Stimulated activated CD4-positive, alpha-beta T cell treated with anti-CD3 and anti-CD28 coated beads, TNF-alpha, amount 100 ng/mL, for 4 hours (primary cell): ENCODE data around the gene SLC11A2.
"Not testable (repeated sequence)": the region's sequence is repeated elsewhere in the genome, so short reads cannot be mapped to it uniquely, and the experiment has no call there.

Experiments used
- DNase-seq, 3 experiments: peaks; one replicate each; pipeline ENCODE4 v3.0.0-alpha.2; 2020; ENCODE audit warnings: low read depth in 3 of 3

The SLC11A2 gene

DNA sequence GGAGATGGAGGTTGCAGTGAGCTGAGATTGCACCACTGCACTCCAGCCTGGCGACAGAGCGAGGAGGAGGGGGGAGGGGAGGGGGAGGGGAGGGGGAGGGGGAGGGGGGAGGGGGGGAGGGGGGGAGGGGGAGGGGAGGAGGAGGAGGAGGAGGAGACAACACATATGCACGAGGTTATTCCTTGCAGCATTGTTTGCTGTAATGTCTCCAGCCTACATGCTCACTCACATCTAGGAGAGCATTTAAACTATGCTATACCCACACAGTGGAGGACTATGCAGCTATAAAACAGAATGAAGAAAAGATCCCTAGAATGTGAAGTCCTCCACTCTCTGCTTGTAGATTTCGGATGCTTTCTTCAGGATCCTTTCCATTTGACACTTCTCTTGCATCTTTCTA is 77.4 kb downstream of the SLC11A2 start:
- DNase-seq, result no peak

DNA sequence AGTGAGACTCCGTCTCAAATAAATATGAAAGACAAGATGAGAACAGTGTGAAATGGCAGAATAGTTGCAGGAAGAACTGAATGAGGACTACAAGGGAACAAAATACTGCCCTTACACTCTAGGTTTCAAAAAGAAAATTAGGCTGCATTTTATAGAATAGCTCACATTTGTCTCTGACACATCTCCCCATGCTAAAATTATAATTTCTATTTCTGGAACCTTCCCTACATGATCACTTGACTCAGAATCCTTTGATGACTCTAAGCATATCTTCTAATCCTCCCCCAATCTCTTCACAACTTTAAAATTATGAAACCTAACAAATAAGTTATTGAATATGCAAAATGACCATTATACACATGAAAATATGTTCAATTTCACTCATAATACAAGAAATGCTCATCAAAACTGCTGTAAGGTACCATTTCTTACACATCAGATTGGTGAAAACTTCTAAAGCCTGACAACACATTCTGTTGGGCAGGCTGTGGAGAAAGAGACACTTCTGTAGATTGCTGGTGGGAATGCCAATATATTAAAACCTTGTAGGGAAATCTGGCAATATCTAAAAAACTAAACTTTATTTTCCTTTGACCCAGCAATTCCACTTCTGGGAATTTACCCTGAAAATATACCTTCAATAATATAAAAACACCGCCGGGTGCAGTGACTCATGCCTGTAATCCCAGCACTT is 78.1 kb downstream of the SLC11A2 start:
- no peak for DNase-seq

DNA sequence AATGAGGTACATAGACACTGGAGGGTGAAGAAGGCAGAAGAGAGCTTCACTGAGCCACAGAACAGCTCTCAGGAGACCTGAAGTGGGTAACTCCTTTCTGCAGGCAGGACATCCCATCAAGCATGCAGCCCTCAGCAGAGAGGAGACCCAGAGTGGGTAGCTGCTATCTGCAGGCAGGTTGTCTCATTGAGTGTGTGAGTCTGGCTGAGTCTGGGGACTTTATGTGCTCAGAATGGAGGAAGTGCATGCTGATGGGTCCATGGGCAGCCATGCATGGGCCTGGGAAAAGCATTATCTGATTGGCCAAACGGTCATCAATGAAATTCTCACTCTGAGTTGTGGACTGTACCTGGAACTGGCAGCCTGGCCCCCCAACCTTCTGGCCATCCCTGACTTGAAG is 88.5 kb downstream of the SLC11A2 start:
- no peak for DNase-seq

DNA sequence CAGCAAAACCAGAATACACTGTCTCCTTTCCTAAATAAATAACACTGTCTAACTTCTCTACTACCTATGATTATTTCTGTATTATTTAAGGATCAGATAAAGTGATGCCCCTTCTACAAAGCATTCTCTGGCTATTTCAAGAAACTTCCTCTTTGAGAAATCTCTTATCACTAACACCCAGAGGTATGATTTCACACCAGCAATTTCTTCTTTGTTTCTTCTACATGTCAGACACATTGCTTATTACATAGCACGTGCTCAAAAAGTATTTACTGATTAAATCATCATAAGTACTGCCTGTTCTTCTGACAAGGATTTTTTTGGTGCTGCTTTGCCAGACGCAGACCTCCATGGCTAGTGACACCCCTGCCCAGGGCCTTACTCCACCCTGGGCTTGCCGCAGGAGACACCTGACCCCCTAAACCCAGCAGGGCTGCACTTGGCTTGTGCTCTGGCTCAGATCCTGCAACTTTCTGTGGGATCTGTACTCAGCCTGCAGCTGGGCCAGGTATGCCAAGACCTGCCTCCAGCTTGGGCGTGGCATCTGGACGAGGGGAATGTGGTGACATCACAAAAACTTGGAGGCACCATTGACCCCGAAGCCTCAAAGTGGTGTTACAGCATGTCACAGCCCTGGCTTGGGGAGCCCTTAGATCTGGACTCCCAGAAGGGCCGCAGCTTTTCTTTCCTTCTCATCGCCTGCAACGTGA is 89.2 kb downstream of the SLC11A2 start:
- DNase-seq, result no peak

DNA sequence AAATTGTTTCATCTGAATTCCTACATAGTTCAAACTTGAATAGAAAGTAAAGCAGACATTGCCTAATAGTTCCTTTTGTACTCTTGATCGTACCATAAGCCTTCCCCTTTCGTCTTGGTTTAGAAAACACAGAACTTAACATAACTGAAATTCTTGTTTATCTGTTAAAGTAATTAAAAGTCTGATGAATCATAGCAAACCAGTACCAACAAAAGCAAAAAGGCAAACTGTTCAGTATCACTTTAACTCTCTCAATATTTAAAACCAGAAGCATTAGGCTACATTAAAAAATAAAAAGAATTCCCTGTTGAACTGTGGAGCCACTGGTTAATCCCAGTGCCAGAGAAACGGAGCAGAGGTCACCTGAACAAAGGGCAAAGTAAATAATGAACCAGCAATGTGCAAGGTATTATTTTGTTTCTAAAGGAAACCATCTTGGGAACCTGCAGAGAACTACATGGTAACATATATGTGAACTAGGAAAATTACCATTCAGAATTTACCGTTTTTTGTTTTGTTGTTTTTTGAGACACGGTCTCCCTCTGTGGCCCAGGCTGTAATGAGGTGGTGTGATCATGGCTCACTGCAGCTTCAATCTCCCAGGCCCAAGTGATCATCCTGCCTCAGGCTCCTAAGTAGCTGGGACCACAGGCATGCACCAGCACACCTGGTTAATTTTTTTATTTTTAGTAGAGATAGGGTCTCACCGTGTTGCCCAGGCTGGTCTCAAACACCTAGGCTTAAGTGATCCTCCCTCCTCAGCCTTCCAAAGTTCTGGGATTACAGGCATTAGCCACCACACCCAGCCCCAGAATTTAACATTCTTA is 91.0 kb downstream of the SLC11A2 start:
- DNase-seq, result no peak

DNA sequence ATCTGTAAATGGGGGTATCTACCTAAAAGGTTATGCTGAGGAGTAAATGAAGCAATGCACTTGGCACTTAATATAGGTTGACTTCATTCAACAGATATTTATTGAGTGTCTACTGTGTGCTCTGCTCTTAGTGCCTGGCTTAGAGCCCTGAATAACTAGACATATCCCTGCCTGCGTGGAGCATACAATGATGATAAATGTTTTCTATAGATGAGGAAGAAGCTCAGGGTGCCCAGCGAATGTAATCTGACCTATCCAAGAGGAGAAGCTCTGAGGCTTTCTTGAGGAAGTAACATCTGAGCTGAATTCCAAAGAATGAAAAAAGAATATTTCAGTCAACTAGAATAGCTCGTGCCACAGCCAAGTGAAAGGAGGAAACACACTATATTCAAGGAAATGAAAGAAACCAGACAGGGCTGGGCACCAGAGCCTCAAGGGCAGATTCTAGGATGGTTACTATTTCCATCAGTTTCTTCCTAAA is 91.8 kb downstream of the SLC11A2 start:
- DNase-seq, result no peak

DNA sequence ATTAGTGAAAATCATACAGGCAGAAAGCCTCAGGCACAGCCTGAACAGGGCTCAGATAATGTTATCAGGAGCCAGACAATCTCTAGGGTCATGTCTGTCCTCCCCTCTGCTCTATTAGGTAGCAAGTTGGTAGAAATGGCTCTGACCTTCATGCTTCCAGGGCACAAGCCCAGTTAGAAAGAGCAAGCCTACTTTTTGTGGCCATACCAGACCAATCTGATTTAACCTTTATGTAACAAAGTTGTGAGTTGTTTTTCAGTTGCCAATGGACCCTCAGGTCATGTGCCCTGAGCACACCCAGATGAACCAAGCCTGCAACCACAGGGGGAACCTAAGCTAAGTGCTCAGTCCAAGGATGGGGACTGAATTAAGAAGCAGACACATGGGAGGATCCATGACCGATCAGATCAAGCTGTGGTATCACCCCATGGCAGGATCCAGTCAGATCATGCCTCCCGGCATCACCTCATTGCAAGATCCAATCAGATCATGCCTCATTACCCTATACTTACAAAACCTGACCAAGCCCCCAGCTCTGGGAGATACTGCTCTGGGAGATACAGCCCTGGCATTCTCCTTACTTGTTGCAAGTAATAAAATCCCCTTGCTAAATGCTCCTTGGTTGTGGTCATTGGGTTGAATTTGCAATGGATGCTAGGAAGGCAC is 92.6 kb downstream of the SLC11A2 start:
- no peak for DNase-seq

DNA sequence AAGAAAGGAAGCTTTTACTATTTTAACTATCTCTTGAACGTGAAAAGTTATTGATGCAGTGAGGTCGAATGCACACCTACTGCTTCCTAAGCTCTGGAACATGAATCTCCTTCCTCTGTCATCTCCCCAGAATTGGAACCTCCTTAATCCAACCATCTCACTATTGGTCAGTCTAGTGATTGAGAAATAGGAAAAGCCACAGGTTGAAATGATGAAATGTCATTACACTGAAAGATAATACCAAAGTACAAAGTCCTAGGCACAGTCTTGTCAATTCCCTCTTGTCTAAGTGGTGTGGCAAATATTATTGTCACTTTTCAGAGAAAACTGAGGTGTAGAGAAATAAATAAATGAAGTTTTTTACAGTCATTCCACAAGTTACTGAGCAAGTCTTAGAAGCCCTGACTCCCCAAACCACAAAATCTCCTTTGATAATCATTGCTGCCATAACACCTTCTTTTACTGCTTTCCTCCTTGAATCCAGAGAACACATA is 93.3 kb downstream of the SLC11A2 start:
- no peak for DNase-seq

DNA sequence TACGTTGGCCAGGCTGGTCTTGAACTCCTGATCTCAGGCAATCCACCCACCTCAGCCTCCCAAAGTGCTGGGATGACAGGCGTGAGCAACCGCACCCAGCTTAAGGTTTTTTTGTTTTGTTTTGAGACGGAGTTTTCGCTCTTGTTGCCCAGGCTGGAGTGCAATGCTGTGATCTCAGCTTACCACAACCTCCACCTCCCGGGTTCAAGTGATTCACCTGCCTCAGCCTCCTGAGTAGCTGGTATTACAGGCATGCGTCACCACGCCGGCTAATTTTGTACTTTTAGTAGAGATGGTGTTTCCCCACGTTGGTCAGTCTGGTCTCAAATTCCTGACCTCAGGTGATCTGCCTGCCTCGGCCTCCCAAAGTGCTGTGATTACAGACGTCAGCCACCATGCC is 95.7 kb downstream of the SLC11A2 start:
- not testable (repeated sequence) for DNase-seq

DNA sequence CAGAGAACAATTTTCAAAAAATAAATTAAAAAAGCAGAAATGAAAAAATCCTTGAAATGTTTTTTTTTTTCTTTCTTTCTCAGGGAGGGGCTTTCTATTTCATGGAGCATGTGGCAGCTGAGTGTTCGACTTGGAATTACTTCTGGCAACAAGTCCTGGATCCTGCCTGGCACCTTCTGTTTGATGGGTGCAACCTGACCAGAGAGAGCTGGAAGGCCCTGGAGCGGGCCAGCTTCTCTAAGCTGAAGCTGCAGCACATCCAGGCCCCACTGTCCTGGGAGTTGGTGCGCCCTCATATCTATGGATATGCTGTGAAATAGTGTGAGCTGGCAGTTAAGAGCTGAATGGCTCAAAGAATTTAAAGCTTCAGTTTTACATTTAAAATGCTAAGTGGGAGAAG is 96.4 kb downstream of the SLC11A2 start:
- DNase-seq, result no peak
